Pulmonary artery endothelial cell (primary cell): ENCODE measurements around the gene INSYN1. TPM values are rescaled to one million over a fixed set of nuclear protein-coding genes. Genes with fewer than 3 reads are reported as not detected.
"Not testable (repeated sequence)": the region's sequence is repeated elsewhere in the genome, so short reads cannot be mapped to it uniquely, and the experiment has no call there.

Experiments used
- DNase-seq: peaks from one replicate; pipeline ENCODE4 v3.0.0-alpha.2; 2011; ENCODE audit warnings: low read depth, low spot score
- total RNA-seq: library from RNA; depleted of rRNA; stranded (reverse); fragments of >200 nt; gene quantifications from 2 replicates; pipeline ENCODE4 v1.2.3, GENCODE V29; 2014

Gene INSYN1
- total RNA-seq, 1 donor from 2014 or later = 0.26 TPM

DNA sequence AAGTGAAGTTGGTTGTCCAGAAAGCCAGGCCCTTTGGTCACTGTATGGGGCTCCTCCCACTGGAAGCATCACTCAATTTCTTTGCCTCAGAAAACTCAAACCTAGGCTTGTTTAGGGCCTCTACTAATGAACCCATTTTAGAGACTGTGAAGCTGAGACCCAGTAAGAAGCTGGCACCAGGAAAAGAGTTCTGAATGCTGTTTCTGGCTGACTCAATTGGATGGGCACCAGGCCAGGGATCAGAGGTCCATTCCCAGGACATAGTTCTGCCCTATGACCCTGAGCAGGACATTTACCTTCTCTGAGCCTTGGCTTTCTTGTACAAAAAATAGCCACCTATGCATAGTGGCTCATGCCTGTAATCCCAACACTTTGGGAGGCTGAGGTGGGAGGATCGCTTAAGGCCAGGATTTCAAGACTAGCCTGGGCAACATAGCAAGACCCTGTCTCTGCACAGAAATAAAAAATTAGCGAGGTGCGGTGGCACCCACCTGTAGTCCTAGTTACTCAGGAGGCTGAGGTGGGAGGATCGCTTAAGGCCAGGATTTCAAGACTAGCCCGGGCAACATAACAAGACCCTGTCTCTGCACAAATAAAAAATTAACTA lies 38.4 kb downstream of the INSYN1 start:
- DNase-seq = no peak

DNA sequence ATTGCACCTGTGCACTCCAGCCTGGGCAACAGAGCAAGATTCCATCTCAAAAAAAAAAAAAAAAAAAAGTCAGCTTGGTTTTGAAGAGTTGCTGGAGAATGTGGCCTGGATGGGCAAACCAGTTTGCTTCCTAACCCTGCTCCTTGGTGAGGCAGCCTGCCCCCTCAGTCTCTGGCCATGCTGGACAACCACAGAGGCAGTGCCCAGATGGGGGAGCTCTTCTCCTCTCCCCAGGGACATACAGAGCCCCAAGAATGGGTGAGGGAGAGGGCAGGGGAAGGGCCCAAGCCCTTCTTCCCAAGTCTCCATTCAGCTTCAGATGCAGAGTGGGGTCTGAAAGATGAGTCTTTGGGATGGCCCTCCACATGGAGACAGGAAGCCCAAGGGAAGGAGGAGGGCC lies 41.0 kb downstream of the INSYN1 start:
- DNase-seq = no peak

DNA sequence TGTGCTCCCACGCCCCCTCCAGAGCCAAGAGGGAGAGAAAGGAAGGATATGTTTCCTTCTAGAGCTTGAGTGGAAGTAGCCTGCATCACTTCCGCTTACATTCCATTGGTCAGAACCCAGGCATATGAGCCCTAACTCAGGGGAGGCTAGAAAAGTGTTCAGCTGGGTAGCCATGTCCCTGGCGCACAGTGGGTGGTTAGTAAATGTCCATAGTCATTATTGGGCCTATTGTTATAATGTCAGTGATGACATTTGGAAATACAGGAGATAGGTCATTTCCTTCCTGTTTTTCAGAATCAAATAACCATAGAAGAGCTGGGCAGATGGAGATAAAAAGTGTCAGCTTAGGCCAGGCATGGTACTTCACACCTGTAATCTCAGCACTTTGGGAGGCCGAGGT lies 41.6 kb downstream of the INSYN1 start:
- DNase-seq = no peak

DNA sequence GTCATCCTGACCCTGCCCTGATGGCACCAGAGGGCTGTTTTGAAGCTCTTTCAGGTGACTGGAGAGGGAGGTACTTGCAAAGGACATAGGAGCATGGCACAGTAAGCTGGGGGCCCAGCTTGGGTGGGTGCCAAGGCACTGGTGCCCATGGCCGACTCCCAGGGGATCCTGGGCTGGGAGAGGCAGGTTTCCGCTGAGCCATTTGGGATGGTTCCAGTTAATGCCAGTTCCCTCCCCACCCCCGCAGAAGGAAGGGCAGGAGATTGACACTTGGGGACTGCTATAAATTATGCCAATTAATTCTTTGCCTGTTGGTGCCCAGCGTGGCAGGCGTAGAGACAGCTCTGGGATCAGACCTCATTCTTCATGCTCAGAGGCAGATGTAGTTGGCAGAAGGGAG lies 42.8 kb downstream of the INSYN1 start:
- DNase-seq = no peak

DNA sequence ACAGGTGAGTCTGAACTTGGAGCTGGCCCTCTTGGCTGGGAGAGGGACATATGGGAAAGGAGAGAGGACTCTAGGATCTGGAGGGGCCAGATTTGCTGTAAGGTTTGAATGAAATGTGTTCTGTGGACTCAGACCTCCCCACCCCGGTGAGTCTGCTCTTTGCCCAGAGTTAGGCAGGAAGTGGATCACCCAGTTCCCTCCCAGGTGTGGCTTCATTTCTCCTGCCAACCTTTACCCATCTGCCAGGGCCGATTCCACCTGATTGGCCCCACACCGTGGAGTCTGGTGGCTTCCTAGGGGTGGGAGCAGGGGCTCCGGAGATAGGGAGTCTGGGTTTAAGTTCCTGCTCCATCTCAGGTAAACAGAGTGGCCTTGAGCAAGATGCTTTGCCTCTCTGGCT lies 43.5 kb downstream of the INSYN1 start:
- no peak for DNase-seq

DNA sequence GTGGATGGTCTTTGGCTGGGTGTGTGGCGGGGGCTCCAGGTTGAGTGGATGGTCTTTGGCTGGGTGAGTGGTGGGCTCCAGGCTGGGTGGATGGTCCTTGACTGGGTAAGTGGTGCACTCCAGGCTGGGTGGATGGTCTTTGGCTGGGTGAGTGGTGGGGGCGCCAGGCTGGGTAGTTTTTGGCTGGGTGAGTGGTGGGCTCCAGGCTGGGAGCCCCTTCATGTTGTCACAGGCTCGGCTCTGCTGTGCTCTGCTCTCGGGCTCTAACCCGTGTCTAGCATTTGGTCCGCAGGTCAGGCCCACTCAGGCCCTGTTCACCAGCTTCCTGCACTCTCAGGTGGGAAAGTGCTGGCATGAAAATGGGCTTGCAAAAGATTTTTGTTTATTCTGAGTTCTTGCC lies 43.9 kb downstream of the INSYN1 start:
- DNase-seq = no peak

DNA sequence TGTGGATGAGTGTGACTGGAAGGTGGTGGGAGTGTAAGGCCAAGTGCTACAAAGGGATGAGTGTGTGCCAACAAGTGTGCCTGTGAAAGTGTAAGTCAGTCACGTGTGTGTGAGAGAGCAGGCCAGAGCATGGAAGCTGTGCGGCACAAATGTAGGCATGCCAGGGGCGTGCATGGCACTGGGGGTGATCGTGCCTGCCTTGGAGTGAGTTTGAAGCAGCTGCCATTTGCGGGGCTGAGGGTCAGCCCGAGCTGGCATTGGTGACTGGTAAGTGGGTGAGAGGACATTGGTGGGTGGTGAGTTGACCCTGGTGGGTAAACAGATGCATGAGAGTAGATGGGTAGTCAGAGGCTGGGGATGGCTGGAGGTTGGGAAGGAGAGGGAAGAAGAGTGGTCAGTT lies 44.5 kb downstream of the INSYN1 start:
- no peak for DNase-seq

DNA sequence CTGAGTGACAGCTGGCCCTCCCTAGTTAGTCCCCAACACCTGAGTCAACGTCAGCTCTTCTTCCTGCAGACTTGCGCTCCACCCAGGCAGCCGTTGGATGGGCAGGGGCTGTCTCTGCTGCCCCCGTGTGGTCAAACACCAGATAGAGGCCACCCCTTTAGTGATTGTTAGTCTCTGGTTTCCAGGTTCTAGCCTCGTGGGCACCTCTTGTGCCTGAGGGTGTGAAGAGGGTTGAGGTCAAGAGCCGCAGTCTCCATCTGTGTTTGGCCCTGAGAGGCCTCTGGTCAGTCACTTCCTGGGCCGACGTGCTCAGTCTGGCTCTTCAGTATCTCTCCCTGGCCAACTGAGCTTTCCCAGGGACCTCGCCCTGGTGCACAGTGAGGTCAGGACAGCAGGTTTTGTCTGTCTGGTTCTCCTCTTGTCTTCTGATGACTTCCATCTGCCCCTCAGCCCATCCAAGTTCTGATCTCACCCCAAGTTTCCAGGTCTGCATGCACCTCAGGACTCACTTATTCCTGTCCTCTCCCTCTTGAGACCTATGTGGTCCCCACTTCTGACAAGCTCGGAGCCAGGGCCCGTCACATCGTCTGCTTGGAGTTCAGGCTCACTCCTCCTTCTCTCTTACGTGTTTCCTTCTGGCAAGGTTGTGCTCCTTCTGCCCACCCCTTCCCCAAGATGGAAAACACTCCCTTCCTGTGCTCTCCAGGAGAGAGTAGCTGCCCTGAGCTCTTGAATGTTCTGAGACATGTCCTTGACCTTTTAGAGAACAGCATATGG lies 48.1 kb downstream of the INSYN1 start:
- DNase-seq = no peak

DNA sequence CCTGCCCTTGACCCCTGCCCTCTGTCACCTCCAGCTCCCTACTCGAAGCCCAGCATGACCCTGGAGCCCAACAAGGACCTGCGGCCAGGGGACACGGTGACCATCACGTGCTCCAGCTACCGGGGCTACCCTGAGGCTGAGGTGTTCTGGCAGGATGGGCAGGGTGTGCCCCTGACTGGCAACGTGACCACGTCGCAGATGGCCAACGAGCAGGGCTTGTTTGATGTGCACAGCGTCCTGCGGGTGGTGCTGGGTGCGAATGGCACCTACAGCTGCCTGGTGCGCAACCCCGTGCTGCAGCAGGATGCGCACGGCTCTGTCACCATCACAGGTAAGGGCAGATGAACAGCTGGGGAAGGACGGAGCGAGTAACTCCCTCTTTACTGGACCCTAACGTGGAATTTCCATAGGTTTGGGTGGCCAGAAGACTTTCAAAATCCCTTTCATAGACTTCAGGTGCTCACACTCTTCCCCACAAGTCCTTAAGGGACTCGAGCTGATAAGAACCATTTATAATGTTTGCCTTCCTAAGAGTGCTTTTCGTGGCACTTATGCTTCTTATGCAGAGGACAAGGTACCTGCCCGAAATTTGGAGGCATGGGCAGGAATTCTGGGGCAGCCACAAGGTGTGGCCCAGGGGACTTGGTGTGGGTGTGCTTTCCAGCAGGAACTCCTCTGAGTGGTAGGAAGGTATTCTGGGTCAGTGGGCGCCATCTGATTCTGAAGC lies 48.8 kb downstream of the INSYN1 start:
- not testable (repeated sequence) for DNase-seq

DNA sequence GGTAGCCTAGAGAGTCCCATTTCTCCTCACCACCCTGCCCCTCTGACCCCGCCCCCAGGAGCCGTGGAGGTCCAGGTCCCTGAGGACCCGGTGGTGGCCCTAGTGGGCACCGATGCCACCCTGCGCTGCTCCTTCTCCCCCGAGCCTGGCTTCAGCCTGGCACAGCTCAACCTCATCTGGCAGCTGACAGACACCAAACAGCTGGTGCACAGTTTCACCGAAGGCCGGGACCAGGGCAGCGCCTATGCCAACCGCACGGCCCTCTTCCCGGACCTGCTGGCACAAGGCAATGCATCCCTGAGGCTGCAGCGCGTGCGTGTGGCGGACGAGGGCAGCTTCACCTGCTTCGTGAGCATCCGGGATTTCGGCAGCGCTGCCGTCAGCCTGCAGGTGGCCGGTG lies 49.5 kb downstream of the INSYN1 start:
- not testable (repeated sequence) for DNase-seq

DNA sequence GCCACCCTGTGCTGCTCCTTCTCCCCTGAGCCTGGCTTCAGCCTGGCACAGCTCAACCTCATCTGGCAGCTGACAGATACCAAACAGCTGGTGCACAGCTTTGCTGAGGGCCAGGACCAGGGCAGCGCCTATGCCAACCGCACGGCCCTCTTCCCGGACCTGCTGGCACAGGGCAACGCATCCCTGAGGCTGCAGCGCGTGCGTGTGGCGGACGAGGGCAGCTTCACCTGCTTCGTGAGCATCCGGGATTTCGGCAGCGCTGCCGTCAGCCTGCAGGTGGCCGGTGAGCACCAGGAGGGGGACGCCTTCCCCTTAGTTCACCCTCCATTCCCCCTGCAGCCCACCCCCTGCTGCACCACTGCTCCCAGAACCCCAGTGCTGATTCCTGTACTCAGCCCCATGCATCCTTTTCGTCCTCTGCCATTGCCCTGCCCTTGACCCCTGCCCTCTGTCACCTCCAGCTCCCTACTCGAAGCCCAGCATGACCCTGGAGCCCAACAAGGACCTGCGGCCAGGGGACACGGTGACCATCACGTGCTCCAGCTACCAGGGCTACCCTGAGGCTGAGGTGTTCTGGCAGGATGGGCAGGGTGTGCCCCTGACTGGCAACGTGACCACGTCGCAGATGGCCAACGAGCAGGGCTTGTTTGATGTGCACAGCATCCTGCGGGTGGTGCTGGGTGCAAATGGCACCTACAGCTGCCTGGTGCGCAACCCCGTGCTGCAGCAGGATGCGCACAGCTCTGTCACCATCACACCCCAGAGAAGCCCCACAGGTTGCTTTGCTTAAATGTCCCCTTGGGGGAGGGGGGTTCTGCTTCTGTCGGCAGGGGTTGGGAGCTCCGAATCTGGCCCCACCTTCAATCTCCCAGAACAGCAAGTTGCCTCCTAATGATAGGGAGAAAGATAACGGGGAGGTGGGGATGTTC lies 50.6 kb downstream of the INSYN1 start:
- not testable (repeated sequence) for DNase-seq

DNA sequence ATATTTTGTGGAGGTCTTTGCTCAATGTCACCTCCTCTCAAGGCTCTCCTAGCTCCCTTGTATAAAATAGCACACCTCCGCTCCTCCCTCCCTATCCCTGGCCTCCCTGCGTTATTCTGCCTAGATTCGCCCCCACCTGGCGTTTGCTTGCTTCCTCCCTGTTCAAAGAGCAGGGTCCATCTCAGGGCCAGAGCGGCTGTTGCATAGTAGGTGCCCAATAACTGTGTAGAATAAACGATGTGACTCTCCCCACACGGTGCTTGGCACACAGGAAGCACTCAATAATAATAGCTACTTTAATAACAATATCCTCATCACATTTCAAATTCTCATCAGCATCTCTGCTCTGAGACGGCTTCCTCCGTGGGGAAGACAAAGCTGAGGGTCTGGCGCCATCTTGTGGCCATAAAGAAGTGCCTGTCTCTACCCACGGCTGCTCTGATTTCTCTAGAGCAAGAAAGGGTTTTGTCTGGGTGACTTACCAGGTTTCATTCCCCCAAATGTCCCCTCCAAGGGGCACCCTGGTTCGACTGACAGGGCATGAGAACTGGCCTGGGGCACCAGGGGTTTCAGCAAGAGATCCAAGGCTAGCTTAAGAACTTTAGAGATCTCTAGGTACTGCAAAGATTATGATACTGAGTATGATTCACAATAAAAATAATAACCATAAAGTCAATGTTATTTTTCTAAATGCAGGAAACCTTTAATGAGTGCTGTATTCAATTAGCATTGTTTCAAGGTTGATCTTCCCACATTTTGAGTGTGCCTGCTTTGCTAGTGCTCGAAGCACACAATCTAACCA lies 52.9 kb downstream of the INSYN1 start:
- peak; percentile 43 for DNase-seq

DNA sequence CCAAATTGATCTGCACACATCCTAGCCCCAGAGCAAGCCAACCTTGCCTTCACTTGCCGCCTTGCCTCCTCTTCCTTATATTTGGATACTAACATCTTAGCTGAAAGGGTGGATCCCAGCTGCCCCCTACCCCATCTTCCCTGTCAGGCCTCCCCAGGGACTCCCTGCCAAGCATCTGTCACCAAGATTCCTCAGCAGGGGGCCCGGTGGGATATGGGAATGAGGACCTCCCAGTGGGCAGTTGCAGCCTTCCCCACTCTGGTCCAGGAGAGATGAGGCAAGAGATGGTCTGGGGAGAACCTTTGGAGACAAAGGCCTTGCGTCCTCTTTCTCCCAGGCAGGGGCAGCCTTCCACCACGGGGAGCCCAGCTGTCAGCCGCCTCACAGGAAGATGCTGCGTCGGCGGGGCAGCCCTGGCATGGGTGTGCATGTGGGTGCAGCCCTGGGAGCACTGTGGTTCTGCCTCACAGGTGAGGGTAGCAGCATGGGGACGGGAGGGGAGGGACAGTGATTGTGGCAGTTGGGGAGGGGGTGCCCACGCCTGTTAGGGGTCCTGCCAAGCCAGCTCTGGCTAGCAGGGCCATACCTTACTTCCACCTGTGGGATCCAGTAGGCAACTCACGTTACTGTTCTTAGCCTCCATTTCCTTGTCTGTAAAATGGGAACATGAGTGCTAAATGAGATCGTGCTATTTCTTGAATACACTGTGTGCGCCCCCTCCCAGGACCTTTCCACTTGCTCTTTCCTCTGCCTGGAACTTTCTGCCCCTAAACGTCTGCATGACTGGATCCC lies 53.7 kb downstream of the INSYN1 start:
- DNase-seq = no peak

DNA sequence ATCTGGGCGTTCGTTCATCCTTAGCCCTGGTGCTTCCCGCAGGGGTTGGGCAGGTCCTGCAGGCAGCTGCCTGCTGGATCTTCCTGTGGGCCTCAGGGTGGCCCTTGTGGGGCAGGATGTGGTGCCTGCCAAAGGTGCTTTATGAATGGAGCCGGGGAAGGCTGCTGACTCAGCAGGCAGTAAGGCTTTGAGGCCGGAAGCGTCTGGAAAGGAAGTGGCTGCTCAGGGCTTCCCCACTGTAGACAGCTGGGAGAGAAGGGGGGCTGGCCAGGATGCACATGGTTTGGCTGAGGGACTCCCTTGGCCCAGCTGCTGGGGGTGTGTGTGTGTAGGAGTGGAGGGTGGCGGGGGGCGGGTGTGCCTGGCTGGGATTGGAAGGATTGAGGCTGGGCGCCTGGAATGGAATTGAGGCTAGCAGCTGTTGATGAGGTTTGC lies 56.1 kb downstream of the INSYN1 start:
- DNase-seq = peak; percentile 98

DNA sequence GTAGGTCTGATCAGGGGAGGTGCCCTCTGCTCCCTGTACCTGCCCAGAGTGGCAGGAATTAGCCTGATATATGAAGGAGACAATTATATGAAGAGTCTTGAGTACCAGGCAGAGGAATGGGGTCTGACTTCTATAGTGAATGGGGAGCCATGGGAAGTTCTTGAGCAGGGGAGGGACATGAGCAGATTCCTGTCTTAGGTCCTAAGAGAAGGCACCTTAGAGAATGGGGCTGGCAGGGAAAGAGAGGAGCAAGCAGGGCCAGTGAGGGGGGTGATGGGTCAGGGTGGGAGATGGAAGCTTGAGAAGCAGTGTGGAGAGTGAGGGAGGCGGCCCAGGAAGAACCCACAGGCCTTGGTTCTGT lies 56.5 kb downstream of the INSYN1 start:
- DNase-seq = no peak

DNA sequence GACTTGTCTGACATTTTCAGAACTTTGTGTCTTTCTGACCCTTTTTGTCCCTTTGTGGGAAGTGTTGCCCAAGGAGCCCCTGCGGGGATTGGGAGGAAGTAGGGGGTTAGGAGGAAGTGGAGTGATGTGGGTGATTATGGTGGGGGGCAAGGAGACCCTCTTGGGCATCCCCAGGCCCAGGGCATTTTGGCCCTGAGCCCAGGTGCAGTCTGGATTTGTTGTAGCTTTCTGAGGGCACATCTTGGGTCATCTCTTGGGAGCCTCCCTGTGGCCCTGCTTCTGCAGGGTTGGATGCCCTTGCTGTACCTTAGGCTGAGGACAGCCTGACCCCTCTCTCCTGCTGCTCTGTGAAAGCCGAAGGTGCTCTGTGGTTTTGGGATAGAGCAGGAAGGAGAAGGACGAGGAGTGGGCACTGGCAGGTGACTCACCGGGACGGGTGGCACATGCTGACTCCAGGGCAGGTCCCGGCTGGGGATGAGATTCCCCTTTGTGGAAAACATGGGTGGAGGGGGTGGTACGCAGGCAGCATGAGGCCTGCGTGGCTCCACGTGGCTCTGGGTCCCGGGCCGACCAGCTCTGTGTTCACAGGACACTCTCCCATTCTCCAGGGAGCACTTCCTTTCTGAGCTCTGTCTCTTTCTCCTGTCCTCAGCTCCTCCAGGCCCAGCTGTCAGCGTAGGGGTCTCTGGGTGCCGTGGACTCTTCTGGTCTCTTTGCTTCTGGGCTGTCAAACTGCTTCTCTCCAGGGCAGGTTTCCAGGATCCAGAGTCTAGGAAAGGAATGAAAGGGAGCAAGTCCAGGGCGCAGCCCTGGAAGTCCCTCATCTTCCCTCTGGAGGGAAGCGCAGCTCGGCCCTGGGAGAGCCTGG lies 57.1 kb downstream of the INSYN1 start:
- DNase-seq = no peak

DNA sequence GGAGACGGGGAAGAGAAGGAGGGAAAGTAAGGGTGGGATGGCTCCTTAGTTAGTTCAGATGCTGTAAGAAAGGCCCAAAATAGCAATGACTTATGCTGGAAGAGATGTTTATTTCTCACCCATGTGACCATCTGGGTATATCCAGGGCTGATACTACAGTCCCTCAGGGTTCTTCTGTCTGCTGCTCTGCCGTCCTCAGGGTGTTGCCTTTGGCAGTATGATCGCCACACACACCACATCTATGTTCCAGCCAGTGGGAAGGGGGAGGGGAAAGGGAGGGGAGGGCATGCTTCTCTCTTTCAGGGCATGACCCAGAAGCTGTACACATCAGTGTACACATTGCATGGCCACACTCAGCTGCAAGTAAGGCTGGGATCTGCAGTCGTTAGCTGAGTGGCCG lies 58.7 kb downstream of the INSYN1 start:
- DNase-seq = no peak

DNA sequence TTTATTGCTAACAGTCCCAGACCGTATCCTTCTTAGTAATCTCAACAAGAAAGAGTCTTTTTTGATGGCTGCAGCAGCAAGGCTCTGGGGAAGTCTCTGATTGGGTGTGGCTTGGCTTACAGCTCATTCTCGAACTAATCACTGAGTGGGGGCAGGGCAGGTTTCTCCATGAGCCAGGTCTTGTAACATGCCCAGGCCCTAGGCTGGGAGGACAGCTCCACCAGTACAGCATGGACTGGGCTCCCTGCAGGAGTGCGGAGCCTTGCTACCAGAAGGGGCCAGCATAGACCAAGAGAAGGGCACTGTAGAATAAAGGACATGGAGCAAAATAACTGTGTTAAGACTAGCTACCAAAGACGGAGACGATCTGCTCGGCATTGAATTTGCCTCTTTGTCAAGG lies 61.8 kb downstream of the INSYN1 start:
- no peak for DNase-seq

DNA sequence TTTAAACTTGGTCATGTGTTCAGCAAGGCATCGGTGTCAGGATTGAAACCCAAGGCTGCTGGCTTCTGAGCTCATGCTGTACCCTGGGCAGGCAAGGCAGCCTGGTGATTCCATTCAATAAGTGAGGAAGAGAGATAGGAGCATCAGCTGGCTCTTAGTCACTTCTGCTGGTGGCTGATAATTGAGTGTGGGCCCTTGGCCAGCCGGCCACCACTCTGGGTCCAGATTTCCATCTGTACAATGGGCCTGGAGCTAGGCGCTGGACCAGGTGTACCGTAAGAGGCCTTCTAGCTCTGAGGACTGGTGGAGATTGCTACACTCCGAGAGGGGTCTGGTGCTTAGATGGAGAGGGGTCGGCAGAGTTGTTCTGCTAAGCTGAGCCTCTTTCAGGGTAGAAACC lies 64.7 kb downstream of the INSYN1 start:
- DNase-seq = no peak
